GM18907 (cell line): ENCODE results near the gene FOXP1.

Source experiments
- ATAC-seq: cut with Tn5 transposase; IDR thresholded peaks from one replicate; pipeline ENCODE4 v1.9.1; 2021; ENCODE audit warnings: mild to moderate bottlenecking, moderate library complexity; ENCODE audit not compliant: unreplicated experiment

Gene FOXP1

DNA sequence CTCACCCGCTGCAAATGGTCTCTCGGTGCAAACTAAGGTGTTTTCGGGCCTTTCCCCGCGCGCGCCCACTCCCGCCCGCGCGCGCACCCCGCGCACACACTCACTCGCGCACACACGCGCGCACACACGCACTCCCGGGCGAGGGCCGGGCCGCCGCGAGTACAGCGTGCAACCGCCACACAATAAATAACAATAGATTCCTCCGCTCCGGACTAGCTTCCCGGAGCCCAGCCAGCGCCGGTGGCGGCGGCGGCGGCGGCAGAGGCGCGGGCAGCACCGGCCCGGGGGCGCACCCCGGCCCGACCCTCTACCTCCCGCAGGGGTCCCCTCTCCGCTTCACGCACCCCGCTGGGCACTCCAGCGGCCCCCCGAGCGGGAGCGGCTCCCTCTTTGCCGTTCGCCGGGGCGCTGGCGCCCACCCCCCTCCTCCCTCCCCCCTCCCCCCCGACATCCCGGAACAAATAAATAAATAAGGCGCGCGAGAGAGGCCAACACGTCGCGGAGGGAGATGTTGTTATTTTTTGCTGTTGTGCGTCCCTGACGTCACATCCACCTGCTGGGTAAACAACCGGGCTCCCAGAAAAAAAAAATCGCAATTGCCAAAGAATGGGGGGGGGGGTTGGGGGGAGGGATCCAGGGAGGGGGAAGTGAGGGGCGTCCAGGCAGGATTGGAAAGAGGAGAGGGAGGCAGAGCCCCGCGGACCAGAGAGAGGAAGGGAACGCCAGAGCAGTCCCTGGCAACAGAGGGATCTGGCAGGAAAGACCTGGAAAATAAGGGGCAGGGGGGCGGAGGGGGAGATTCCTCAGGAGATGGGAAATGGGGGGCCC is at the start of gene FOXP1:
Gene FOXP1, minus strand, starts transcription at position 163 of the 828 bp plus-strand sequence. CDS start 385,347 bp downstream, outside the sequence.
- peak; percentile 45 for ATAC-seq

DNA sequence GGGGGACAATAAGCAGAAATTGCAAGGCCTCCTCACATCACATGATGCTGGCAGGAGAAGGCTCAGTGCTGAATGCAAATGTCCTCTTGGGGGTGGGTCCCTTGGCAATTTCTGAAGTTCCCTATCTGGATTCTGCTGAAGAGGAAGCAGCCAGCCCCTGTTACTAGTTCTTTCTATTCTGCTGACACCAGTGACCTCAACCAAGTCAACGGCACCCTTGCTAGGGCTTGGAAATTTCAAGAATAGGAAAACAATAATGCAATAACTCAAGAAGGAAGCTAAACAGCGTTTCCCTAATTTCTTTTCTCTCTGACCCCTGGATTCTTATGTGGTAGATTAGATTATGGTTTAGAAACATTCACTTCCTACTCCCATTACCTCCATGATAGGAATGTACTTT is 46.2 kb upstream of the FOXP1 start:
- no peak for ATAC-seq

DNA sequence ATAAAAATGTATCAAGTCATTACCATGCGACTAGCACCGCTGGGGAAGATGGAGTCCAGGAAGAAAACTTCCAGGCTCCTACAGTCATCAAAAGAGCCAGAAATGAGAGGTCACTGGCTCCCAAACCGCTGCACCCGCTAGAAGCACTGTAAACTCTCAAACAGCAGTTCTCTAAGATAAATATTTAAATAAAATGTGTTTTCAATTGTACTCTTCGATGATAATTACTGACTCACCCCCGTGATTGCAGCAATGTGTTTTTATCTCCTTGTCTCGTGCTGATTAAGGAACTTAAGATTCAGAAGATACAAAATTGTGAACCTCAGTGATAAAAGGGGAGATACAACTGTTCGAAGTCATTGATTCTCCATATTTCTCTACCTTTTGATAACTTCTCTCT is 45.8 kb upstream of the FOXP1 start:
- no peak for ATAC-seq

DNA sequence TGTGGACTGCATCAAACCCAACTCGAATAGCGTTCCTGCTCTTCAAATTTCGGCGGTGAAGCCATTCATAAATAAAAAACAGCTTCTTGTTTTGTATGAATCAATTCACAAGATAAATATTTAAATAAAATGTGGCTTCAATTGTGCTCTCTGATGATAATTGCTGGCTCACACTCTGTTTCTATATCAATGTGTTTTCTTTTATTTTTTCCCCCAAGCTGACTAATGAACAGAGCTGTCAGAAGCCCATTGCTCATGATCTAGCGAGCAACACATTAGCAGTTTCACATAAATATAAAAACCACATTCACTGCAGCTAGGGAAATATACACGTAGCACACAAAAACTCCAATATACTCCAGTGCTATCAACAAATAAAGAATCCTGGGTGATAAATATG is 45.0 kb upstream of the FOXP1 start:
- ATAC-seq: no peak

DNA sequence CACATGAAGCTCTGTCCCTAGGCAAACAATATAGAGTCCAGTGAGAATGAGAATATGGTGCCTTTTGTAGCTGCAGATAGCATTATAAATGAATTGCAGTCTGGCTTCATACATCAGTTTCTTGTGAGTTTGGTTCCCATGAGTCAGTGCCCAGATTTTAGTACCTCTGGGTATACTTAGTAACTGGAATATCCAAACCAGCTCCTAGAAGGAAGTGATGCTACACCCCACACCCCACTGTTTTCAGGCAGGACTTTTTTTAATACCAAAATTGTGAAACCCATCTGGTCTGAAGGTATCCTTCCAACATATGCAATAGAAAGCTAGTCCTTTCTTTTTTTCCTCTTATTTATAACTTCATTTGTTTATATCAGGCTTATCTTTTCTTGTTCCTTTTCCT is 42.1 kb upstream of the FOXP1 start:
- ATAC-seq: no peak

DNA sequence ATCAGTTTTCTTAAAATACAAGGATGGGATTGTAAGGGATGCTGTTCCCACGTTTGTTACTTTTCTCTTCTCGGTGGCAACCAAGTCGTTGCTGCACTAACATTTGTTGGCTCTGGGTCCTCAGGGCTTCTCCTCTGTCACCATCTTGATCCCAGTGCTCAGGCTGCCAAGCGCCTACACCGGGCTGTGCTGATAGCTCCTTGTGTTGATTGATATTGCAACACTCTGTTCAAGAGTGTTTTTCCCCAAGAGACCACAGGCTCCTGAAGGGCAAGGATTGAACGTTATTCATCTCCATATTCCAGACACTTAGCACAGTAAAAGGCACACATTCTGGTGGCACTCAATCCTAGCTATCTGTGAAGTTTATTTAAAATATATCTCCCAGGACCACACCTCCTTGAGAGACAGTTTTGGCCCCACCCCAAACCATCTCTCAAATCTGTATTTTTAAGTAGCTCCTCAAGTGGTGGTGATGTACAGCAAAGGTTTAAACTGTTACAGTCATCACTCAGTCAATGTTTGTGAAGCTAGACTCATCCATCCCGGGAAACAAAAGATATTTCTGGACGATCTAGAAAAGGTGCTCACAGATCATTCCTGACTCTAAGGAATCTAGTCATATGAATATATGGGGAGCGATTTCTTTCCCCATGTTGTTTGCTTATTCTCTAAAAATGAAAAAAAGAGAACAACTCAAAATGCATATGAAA is 38.5 kb upstream of the FOXP1 start:
- no peak for ATAC-seq

DNA sequence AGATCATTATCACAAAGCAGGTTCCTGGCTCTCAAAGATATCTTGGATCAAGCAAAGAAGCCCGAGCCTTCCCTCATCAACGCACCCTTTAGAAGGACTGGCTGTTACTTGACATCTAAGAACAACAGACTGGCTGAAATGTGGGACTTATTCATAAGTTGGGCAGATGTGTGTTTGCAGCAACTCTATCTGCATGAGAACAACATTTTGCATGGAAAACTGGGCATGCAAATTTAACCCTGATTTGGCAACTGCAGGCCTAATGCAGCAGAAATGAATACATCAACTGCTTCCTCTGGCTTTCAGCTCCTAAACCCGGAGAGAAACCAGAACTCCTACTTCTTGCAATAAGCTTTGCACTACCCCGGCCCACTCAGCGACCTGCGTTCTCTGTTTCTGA is 35.0 kb upstream of the FOXP1 start:
- no peak for ATAC-seq

DNA sequence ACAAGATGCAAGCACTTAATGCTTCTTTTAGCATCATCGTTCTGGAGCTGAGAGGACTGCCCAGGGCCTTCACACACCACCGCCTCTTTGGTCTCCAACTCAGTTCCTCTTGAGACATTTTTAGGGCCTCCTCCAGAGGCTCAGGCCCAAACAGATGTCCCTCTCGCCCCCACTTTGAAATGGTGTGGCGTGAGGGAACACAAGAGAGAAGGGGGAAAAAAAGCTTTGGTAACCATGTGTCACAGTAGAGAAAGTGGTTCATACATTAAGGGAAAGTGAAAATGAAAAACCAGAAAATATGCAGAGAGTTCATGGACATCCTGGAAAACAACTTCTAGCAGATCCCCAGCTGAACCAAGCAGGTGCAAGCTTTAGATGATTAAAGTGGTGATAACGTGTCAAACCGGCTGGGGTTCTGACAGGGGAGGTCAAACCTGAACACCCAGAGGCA is 33.1 kb upstream of the FOXP1 start:
- no peak for ATAC-seq

DNA sequence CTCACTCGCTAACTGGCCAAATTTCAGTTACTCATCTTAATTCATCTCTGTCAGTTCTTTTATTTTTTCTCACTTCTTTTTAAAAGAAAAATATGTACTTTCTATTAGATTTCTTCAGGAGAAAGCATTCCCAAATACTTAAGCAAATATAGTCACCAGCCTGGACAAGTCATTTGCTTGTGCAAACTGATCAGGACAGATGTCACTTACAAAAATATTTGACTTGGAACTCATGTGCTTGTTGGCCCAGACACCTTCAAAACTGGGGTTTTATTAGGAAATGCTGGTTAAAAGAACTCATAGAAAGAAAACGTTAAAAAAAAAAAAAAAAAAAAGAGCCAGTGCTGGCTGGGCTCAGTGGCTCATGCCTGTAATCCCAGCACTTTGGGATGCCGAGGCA is 31.3 kb upstream of the FOXP1 start:
- ATAC-seq: no peak

DNA sequence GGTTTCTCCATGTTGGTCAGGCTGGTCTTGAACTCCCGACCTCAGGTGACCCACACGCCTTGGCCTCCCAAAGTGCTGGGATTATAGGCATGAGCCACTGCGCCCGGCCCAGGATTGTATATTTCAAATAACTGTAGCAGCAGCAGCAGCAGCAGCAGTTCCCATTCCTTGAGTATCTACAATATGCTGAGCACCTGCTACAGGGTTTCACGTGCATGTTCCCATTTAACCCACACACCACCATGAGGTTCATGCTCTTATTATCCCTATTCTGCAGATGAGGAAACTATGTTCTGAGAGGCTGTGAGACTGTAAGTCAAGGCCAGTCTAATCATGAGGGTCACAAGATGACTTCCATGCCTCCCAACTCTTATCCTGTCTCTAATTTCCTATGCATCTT is 30.9 kb upstream of the FOXP1 start:
- no peak for ATAC-seq

DNA sequence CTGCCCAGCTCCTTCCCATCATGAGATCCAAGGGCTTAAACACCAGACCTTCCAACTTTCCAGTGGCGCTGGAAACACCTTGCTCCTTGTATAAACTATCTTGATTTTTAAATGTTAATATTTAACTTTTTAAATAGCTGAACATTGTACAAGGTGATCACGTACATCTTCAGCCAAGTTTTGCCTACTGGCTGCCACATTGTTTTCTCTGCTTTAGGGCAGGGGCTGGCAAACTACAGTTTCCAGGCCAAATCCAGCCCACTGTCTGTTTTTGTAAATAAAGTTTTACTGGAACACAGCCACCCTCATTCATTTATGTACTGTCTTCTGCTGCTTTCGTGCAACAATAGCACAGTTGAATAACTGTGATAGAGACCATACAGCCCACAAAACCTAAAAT is 27.6 kb upstream of the FOXP1 start:
- no peak for ATAC-seq

DNA sequence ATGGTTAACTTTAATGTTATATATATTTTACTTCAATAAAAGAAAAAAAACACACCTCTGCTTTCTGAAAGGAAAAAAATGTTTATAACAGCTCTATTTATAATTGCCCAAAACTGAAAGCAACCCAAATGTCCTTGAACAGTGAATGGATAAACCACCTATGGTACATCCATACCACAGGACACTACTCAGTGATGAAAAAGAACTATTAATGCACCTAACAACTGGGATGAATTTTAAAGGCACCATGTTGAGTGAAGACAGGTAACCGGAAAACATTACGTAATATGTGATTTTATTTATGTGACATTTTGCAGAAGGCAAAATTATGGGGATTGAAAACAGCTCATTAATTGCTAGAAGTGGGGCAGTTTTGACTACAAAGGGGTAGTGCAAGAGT is 23.8 kb upstream of the FOXP1 start:
- no peak for ATAC-seq

DNA sequence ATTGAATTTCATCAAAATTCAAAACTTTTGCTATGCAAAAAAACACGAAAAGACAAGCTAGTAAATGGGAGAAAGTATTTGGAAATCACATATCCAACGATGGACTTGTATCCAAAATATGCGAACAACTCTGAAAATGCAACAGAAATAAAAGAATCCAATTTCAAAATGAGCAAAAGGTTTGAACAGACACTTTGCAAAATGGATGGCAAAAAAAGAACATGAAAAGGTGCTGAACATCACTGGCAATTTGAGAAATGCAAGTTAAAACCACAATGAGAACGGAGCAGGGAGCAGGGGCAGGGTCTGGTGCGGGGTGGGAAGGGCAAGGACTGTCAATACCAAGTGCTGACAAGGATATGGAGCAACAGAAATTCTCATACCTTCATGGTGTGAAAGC is 23.1 kb upstream of the FOXP1 start:
- no peak for ATAC-seq

DNA sequence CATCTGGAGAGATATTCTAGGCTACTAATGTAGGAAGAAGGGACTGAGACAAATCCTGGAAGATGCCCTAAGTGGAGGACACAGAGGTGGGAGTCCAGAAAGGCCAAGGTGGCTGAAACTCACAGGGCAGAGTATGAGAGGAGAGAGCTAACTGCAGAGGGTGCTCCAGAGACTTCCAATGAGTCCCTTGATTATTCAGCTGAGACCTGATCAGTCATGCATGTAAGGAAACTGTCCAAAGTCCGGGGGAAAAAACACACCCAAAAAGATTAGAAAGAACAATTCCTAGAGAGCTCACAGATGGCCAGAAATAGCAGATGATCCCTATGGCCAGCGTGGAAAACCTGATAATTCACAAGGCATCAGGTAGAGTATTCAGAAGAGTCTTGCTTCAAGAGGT is 18.7 kb upstream of the FOXP1 start:
- ATAC-seq: no peak

DNA sequence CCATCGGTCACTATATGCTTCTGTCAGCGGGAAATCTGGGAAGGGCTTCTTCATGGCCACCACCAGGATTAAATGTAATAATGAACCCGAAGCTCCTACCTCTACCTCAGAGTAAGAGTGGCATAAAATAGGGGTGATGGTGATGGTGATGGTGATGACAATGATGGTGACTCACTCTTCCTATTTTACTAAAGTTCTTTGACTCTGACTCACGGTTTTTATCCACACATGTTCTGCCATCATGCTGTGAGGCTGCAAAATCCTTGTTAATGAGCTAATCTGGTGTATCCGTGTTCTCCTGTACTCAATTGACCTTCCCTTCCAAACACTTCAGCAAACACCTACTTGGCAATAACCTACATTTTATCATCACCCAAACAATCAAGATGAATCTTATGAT is 18.3 kb upstream of the FOXP1 start:
- no peak for ATAC-seq

DNA sequence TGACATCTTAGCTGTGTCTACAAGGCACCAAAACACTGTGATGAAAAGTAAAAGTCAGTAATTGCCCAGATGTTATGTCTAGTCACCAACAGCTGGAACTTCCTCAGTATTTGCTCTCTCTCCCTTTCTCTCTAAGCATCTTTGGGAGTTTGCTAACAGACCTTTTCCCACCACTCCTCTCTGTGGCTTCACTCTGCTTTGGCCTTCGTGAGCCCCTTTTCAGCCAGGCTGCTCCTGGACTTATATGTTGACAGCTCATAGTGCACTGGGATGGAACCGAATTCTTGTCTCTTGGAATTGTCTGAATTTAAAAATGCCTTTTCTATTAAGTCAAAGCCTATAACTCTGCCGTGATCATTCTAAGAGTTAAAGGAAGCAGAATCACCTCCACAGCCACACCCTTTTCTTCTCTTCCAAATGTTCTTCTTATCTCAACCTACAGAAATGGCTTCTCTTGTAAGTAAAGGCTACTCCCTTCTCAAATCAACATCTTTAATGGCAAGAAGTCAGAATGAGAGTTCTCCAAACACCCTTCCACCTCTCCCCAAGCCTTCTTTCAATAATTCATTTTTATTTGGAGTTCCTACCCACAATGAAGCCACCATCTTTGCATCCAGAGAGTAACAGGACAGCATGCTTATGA is 17.2 kb upstream of the FOXP1 start:
- no peak for ATAC-seq

DNA sequence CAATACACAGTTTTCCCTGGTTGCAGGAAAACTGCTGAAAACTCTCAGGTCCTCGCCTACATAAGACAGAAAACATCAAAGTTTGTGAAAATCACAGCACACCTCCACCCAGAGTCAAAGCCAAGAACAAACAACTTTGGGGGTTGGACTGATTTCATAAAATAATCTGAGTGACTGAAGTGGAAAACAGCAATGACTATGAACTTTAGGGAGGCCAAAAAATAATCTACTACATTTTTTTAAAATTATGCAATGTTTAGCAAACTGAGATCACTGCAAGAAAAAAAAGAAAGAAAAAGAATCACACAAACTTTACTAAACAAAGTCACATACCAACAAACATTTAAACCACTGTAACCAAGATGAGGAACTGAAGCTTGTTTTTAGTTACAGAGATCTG is 15.9 kb upstream of the FOXP1 start:
- ATAC-seq: no peak

DNA sequence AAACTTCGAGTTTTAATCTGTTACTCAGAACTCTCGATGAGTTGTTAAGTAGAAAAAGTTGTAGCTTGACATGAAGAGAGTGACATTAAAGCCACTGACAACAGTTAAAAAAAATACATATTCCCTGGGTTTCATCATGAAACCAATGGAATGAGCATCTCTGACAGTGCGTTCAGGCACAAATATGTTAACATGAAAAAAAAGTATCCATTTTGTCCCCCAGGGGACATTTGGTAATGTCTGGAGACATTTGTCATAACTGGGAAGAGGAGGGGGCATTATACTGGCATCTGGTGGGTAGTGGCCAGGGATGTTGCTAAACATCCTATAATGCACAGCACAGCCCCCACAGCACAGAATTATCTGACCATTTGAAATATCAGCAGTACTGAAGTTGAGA is 14.8 kb upstream of the FOXP1 start:
- ATAC-seq: no peak

DNA sequence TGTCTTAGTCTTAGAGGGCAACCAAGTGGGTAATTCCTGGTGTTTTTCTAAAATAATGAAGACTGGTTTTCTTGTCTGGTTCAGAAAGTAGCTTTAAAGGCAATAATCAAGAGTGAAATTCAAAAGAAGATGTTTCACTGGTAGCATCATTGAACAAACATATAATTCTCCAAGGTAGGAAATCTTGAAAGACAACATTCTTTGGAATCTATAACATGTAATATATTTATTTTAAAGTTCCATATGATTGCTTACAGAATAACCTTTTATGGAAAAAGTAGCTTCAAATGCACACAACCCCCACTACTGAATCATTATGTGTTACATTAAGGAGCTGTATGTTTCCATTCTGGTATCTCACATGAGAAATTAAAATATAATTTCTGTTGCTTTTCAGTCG is 13.8 kb upstream of the FOXP1 start:
- no peak for ATAC-seq

DNA sequence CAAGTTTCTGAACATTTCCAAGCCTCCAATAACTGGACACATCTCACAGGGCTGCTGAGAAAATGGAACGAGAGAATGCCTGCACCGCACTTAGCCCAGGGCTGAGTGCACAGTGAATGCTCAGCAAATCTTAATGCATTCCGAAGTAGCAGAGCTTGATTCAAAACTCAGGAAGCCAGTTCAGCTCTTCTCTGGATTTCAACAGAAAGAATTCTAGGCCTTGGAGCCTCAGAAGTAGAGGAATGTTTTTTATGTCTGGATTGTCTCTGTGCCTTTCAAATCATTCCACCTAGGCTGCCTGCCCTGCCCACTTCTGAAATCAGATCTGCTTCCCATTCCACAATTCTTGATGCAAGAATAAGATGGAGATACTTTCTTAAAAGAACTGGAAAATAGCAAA is 9.6 kb upstream of the FOXP1 start:
- ATAC-seq: no peak

DNA sequence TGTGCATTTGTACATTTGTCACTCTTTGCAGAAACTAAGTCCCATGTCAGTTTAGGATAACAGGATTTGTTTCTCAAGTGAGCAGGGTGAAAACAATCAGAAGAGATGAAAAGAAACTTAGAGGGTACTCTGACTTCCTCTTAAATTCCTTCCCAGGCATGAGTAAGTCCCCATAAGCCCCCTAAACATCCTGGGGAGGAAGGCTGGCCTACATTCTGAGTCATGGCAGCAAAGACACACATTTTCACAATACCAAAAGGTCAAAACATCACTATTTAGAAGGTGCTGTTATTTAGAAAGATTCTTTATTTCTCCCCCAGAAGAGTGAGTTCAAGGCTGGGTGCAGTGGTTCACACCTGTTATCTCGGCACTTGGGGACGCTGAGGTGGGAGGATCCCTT is 7.6 kb upstream of the FOXP1 start:
- no peak for ATAC-seq

DNA sequence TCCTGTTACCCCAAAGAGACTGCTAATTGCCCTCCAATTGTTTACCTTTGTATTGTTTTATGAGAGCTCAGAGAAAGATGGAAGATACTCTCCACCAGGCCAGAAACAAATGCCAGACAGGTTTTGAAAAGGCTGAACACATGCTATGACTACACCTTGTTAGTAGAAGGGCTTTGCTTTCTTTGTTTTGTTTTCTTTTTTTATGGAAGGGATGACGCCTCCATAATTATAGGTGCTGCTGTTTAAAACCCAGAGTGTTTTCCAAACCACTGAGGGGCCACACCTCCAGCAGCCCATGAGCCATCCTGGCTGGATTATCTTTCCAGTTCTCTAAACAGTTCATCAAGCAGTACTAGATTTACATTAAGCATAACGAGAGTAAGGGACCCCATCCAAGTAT is 5.6 kb upstream of the FOXP1 start:
- ATAC-seq: no peak
